ENCODE data around the gene UBA1.

Gene UBA1

DNA sequence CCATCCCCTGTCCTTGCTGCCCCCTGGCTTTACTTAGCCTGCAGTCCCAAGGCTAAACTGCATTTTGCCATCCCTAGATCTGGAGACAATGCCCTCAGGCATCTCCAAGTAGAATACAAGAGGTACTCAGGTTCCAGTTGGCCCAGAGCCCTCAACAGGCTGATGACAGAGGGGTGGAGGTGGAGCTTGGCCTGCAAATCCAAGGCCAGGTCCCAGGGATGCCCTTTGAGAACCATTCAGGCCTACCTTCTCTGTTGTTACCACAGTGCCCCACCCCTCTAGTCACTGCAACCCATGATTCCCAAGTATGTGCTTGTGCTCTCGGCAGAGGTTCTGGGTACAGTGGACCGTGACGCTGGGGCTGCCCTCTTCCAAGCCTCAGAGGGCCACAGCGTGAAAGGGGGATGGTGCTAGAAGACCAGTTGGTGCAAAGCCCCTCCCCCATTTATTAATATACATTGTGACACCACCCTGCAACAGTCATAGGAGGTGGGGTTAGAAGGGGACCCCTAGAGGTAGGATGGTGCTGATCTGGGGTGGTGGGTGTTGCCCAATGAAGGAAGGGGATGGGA, 6.4 kb upstream of the UBA1 start:
- Histone ChIP-seq H3K4me3 (no peak overlapping the region), H3K9me3 (ENCODE audit: low read depth, low read length) (no peaks in the 10 kb centered on the region), H3K27ac (no peak overlapping the region), H3K36me3 (ENCODE audit: insufficient read depth, low read length) (peaks cover 15% of the 10 kb centered on the region; the same call in 1 of the 2 replicates), H3K9ac (ENCODE audit: insufficient read length) (no peak overlapping the region)
- DNase-seq (ENCODE audit: low read depth, low spot score), result no peak
- TF ChIP-seq POLR2AphosphoS5 (IDR thresholded peaks at IDR 0.05; ENCODE audit: borderline replicate concordance, low read depth, low read length) (no peak), EZH2 (IDR thresholded peaks at IDR 0.05) (no peak), FOXP2 (optimal IDR thresholded peaks at IDR 0.05; ENCODE audit: control extremely low read depth, extremely low read length, insufficient read depth) (no peak)

DNA sequence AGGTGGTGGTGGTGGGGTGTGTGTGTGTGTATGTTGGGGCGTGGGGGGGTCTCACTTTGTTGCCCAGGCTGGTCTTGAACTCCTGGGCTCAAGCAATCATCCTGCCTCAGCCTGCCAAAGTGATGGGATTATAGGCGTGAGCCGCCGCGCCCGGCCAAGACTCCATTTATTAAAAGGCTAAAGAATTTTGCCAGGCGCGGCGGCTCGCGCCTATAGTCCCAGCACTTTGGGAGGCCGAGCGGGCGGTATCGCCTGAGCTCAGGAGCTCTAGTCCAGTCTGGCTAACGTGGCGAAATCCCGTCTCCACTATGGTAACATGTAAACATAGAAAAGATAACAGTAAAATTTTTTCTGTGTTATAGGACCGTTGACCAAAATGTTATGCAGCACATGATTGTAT, 3.7 kb upstream of the UBA1 start:
- no peak overlapping the region for H3K9ac ChIP-seq (ENCODE audit: insufficient read length)
- DNase-seq (ENCODE audit: low read depth, low spot score), result no peak
- TF ChIP-seq POLR2AphosphoS5 (IDR thresholded peaks at IDR 0.05; ENCODE audit: borderline replicate concordance, low read depth, low read length), result no peak
- TF ChIP-seq FOXP2 (optimal IDR thresholded peaks at IDR 0.05; ENCODE audit: control extremely low read depth, extremely low read length, insufficient read depth), result no peak
- TF ChIP-seq EZH2 (IDR thresholded peaks at IDR 0.05), result no peak
- peak overlapping the region; percentile 62; the same call in 1 of the 2 replicates for H3K27ac ChIP-seq
- no peak overlapping the region for H3K4me3 ChIP-seq
- peaks cover 11% of the 10 kb centered on the region; the same call in 1 of the 2 replicates for H3K36me3 ChIP-seq (ENCODE audit: insufficient read depth, low read length)
- H3K9me3 ChIP-seq (ENCODE audit: low read depth, low read length), result no peaks in the 10 kb centered on the region

- Histone ChIP-seq H3K4me3 (peak overlapping the region; percentile 72), H3K9me3 (ENCODE audit: low read depth, low read length) (no peaks in the 10 kb centered on the region), H3K27ac (no peak overlapping the region), H3K36me3 (ENCODE audit: insufficient read depth, low read length) (peaks cover 16% of the 10 kb centered on the region), H3K9ac (ENCODE audit: insufficient read length) (peak overlapping the region; percentile 48)
- peak; percentile 72 for DNase-seq (ENCODE audit: low read depth, low spot score)
- TF ChIP-seq EZH2 (IDR thresholded peaks at IDR 0.05) (no peak), POLR2AphosphoS5 (IDR thresholded peaks at IDR 0.05; ENCODE audit: borderline replicate concordance, low read depth, low read length) (peak; percentile 89), FOXP2 (optimal IDR thresholded peaks at IDR 0.05; ENCODE audit: control extremely low read depth, extremely low read length, insufficient read depth) (peak; percentile 50)
These were observed 3.0 kb upstream of the UBA1 start for GRCh38 chrX:47190445-47191269.

DNA sequence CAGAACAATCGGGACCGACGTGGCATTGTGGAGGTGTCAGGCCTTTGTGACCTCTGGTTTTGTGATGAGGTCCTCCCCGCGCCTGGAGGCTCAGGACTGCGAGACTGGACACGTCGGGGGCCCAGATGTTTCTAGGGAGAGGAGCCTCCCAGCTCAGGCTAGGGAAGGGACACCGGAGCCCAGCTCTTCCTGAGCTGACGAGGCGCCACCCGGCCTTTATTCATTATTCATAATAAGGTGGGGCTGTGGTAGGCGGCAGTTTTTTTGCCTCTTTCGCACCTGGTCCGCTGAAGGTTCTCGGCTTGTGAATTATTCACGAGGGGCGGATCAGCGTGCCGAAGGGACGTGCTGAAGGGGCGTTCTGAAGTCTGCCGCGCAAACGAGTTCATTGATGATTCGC, 2.3 kb upstream of the UBA1 start:
- Histone ChIP-seq H3K9me3 (ENCODE audit: low read depth, low read length) (no peaks in the 10 kb centered on the region), H3K36me3 (ENCODE audit: insufficient read depth, low read length) (peaks cover 21% of the 10 kb centered on the region), H3K9ac (ENCODE audit: insufficient read length) (peak overlapping the region; percentile 48), H3K27ac (no peak overlapping the region), H3K4me3 (peak overlapping the region; percentile 72)
- no peak for DNase-seq (ENCODE audit: low read depth, low spot score)
- TF ChIP-seq EZH2 (IDR thresholded peaks at IDR 0.05), result no peak
- TF ChIP-seq POLR2AphosphoS5 (IDR thresholded peaks at IDR 0.05; ENCODE audit: borderline replicate concordance, low read depth, low read length), result 0 out of 2 replicates have a peak, but pooled peaks have one; percentile 33

GRCh38 chrX:47191806-47192401, 1.7 kb upstream of the UBA1 start:
- peak overlapping the region; percentile 34 for H3K9ac ChIP-seq (ENCODE audit: insufficient read length)
- TF ChIP-seq POLR2AphosphoS5 (IDR thresholded peaks at IDR 0.05; ENCODE audit: borderline replicate concordance, low read depth, low read length), result no peak; the same call in 1 of the 2 replicates
- no peak for TF ChIP-seq FOXP2 (optimal IDR thresholded peaks at IDR 0.05; ENCODE audit: control extremely low read depth, extremely low read length, insufficient read depth)
- no peak for TF ChIP-seq EZH2 (IDR thresholded peaks at IDR 0.05)
- DNase-seq (ENCODE audit: low read depth, low spot score), result no peak
- H3K27ac ChIP-seq, result peak overlapping the region; percentile 36; the same call in 1 of the 2 replicates
- H3K4me3 ChIP-seq, result peak overlapping the region; percentile 72
- H3K9me3 ChIP-seq (ENCODE audit: low read depth, low read length), result no peaks in the 10 kb centered on the region
- peaks cover 22% of the 10 kb centered on the region for H3K36me3 ChIP-seq (ENCODE audit: insufficient read depth, low read length)

- H3K27ac ChIP-seq, result peak overlapping the region; percentile 72
- H3K9ac ChIP-seq (ENCODE audit: insufficient read length), result peak overlapping the region; percentile 92
- TF ChIP-seq POLR2AphosphoS5 (IDR thresholded peaks at IDR 0.05; ENCODE audit: borderline replicate concordance, low read depth, low read length), result no peak
- no peak for TF ChIP-seq FOXP2 (optimal IDR thresholded peaks at IDR 0.05; ENCODE audit: control extremely low read depth, extremely low read length, insufficient read depth)
- TF ChIP-seq EZH2 (IDR thresholded peaks at IDR 0.05), result no peak
- DNase-seq (ENCODE audit: low read depth, low spot score), result no peak
- H3K4me3 ChIP-seq, result peak overlapping the region; percentile 92
- H3K9me3 ChIP-seq (ENCODE audit: low read depth, low read length), result no peaks in the 10 kb centered on the region
- H3K36me3 ChIP-seq (ENCODE audit: insufficient read depth, low read length), result peaks cover 44% of the 10 kb centered on the region
These were observed 662 bp downstream of the UBA1 start for GRCh38 chrX:47194194-47194787.

DNA sequence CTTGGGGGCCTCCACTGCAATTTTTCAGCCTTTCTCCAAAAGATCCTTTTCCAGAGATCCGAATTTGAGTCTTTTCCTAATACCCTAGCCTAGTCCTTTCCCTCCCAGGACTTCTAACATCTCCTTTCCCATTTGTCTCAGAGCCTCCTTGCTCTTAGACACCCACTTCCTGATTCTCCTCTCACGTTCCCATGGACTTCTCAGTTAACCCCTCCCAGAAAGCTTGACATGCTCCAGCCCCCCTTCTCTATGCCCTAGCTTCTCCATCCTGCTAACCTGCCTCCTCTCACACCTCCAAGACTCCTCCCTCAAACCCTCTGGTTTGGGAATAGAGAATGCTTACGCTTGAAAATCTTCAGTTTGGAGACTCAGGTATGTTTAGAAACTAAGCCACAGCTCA, 2.5 kb downstream of the UBA1 start:
- H3K36me3 ChIP-seq (ENCODE audit: insufficient read depth, low read length), result peaks cover 60% of the 10 kb centered on the region
- no peak for DNase-seq (ENCODE audit: low read depth, low spot score)
- H3K9me3 ChIP-seq (ENCODE audit: low read depth, low read length), result no peaks in the 10 kb centered on the region
- H3K9ac ChIP-seq (ENCODE audit: insufficient read length), result peak overlapping the region; percentile 65
- no peak overlapping the region for H3K27ac ChIP-seq
- no peak for TF ChIP-seq EZH2 (IDR thresholded peaks at IDR 0.05)
- H3K4me3 ChIP-seq, result peak overlapping the region; percentile 92

GRCh38 chrX:47197526-47197925, 3.9 kb downstream of the UBA1 start:
- H3K9ac ChIP-seq (ENCODE audit: insufficient read length), result no peak overlapping the region
- H3K27ac ChIP-seq, result no peak overlapping the region
- no peaks in the 10 kb centered on the region for H3K9me3 ChIP-seq (ENCODE audit: low read depth, low read length)
- no peak for DNase-seq (ENCODE audit: low read depth, low spot score)
- H3K36me3 ChIP-seq (ENCODE audit: insufficient read depth, low read length), result peaks cover 74% of the 10 kb centered on the region
- peak overlapping the region; percentile 92 for H3K4me3 ChIP-seq
- TF ChIP-seq FOXP2 (optimal IDR thresholded peaks at IDR 0.05; ENCODE audit: control extremely low read depth, extremely low read length, insufficient read depth) (no peak), EZH2 (IDR thresholded peaks at IDR 0.05) (no peak), POLR2AphosphoS5 (IDR thresholded peaks at IDR 0.05; ENCODE audit: borderline replicate concordance, low read depth, low read length) (no peak)

All from SK-N-MC (cell line).